Stimulated activated CD8-positive, alpha-beta memory T cell treated with anti-CD3 and anti-CD28 coated beads, Interleukin-12 subunit alpha, Interleukin-12 subunit beta, amount 100 ng/mL, for 1 hour (primary cell): ENCODE data around the gene NOD1.
"Not testable (repeated sequence)": the region's sequence is repeated elsewhere in the genome, so short reads cannot be mapped to it uniquely, and the experiment has no call there.

ENCODE experiments used
- DNase-seq: peaks from one replicate; pipeline ENCODE4 v3.0.0-alpha.2; 2020; ENCODE audit warnings: low read depth

NOD1 gene

GRCh38 chr7:30447466-30447865 is 31.1 kb downstream of the NOD1 start:
- DNase-seq, result no peak

- no peak for DNase-seq
Observed at GRCh38 chr7:30446266-30446665, 32.3 kb downstream of the NOD1 start.

- DNase-seq, result peak; percentile 56
Observed at GRCh38 chr7:30445770-30446169, 32.8 kb downstream of the NOD1 start.

- DNase-seq, result no peak
Observed at GRCh38 chr7:30437823-30438574, 40.6 kb downstream of the NOD1 start.

DNA sequence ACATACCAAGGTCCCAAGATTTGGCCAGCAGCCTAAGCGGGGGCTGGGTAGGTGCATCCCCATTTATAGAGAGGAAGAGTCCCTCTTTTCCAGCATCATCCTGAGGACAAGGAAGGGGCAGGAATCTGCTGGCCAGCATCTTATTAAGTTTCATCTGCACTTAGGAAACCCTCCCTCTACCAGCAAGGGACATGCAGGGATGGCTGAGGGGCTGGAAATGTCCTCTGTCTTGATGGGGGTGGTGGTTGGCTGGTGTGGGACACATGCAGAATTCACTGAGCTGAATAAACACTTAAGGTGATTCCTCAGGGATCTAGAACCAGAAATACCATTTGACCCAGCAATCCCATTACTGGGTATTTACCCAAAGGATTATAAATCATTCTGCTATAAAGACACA is 42.1 kb downstream of the NOD1 start:
- no peak for DNase-seq

DNA sequence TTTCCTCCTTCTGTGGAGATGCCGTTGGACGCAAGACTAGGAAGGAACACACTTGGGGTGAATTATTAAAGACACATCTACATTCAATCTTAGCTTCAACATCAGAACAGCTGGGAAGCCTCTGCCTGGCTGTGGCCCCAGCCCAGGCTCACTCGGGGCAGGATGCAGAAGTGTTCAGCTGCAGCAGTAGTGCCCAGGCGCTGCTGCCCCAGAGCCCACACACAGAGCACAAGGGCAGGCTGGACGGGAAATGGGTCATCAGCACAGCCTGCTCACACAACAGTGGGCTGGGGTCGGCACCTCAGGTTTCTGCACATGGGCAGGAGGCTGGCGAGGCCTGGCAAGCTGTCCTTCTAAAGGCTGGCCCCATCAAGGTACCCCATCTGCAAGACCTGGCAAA is 42.5 kb downstream of the NOD1 start:
- no peak for DNase-seq

DNA sequence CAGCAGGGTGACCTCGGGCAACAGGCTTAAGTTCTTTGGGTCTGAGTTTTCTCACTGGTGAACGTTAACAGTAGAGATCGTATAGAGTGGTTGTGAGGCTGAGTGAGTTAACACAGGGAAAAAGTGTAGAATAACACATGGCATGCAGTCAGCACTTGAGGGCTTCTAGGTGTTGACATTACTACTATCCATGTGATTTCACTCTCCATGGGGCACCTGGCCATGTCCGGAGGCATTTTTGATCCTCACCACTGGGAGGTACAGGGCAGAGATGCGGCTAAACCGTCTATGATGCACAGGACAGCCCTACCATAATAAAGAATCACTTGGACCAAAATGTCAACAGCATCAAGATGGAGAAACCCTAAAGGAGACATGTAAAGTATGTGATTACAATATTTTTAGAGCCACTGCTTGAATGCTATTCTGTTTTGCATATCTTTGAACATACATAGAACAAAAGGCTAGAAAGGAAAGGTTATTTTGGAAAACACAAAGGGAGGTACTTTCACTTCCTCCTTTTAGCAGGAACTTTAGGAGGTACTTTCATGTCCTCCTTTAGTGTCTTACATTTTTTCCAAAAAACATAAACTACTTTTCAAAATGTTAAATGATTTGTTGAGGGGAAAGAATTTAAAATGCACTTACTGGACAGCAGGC is 44.3 kb downstream of the NOD1 start:
- no peak for DNase-seq

DNA sequence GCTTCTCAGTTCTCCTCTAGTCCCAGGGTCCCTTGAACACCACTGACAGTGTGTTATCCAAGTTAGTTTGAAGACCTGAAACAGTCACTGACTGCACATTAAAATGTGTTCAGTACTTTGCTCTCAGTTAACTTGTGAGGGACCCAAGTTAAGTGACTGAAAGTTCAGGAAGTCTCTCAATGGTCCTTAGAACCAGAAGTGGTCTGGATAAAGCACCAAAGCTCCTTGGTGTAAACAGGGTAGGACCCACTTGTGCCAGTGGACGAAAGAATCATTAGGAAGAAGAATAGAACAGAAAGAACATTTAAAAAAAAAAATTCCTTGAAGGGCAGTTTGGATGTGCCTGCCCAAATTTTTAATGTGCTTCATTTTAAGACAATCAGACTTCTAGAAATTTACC is 45.1 kb downstream of the NOD1 start:
- no peak for DNase-seq

DNA sequence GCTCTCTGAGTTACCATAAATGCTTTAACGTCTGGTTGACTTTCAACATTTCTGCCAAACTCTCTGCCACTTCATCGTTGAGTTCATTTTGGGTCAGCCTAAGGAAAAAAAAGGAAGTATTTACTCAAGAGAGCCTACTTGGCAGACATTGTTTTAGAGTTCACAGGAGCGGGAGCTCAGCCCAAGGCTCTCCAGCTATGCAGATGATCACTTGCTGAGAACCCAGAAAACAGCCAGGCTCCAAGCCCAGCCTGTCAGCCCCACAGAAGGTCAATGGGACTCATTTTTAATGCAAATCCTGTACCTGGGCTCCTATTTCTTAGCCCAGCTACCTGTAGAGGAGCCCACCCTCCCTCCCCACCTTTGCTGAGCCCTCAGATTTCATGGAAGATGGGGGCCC is 45.5 kb downstream of the NOD1 start:
- no peak for DNase-seq

GRCh38 chr7:30430777-30431176 is 47.8 kb downstream of the NOD1 start:
- DNase-seq, result no peak

DNA sequence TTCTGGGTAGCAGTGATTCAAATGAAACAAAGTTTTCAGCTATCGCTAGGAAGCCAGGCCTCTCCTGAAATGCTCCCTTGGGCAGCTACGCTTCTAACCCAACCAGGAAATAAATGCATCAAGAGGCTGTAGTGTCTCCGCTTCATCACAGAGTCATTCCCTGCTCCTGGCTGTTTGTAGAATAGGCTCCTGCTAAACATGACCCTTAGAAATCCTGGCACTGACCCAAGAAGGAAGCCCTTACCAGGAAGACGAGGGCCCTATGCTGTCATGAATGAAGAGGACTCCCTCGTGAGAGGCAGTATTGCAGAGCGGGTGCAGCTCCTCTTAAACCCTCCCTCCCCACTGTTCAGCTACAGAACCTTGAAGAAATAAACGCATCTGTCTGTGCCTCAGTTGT is 48.3 kb downstream of the NOD1 start:
- no peak for DNase-seq

DNA sequence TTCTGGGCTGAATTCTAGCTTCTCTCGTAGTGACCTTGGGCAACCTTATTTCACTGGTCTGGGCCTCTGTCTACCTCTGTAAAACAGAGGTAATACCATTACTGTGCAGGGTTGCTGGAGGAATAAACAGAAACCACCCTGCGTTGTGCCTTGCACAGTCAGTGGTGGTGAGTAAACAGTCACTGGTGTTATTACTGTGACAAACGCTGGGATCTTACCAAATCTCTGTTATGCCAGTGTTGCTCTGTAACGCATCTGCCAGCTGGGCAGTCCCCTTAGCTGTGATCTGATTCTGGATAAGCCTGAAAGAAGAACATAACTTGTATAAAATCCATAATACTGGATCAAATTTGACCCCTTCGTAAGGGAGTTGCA is 49.4 kb downstream of the NOD1 start:
- DNase-seq, result no peak

DNA sequence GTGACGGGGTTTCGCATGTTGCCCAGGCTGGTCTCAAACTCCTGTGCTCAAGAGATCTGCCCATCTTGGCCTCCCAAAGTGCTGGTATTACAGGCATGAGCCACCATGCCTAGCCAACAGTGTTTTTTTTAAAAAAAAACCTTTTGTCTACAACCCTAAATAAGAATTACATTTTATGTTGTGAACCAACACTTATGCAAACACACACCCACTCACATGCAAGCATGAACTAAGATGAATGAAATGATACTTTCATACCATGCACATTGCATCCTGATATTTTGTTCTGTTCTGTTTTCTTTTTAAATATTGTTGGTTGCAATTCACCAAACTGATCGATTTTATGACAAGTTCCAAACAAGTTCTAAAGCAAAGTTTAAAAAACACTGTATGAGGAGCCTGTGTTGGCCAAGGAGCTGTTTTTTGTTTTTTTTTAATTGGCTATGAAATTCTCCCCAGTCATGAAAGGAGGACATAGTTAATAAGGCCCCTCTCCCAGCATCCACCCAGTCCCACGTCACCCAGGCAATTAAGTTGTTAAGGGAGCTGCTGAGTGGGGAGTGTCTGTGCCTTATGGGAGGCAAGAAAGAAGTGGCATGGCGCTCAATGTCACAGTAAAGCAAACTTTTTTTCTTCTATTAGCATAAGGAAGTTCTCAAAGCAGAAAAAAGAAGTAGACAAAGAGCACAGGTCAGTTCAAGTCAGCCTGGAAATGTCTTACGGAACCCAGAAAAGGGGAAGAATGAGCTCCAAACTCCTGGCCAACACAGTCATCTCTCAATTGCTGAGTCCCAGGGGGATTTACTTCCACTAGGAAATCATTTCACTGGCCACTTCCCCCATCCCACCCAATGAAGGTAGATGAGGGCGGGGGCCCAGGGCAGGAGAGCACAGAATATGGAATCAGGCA is 50.1 kb downstream of the NOD1 start:
- DNase-seq, result no peak

DNA sequence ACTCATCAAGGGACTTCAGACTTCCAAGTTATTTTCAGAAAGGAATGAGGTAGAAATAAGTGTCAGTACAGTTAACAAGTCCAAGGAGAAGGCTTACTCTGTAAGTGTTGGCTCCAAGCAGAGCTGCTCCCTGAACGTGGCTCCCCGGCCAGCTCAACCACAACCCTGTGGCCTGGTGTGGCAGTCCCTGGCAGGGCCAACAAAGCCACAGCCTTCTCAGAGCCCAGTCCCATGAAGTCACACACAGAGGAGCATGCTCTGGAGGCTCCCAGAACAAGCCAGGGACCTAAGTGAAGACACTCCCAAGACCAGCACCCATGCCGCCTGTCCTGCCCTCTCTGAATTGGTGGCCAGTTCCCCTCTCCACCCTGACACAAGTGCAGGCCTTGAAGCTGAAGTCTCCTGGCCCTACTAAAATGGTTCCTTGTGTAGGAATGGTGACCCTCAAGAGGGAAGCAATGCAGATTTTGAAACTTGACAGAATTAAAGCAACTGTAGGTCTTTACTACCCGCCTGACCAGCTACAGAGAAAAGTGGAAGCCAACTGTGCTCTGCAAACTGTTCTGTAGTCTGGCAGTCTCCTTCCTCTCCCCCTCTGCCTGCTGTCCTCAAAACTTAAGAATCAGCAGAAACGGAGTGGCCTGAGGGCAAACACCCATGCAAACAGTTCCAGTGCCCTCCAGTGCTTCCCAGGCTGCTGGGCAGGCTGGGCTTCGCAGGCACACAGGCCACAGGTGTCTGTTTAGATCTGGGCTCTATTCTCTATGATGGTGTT is 51.1 kb downstream of the NOD1 start:
- no peak for DNase-seq

GRCh38 chr7:30424506-30424905 is 54.1 kb downstream of the NOD1 start:
- no peak for DNase-seq

DNA sequence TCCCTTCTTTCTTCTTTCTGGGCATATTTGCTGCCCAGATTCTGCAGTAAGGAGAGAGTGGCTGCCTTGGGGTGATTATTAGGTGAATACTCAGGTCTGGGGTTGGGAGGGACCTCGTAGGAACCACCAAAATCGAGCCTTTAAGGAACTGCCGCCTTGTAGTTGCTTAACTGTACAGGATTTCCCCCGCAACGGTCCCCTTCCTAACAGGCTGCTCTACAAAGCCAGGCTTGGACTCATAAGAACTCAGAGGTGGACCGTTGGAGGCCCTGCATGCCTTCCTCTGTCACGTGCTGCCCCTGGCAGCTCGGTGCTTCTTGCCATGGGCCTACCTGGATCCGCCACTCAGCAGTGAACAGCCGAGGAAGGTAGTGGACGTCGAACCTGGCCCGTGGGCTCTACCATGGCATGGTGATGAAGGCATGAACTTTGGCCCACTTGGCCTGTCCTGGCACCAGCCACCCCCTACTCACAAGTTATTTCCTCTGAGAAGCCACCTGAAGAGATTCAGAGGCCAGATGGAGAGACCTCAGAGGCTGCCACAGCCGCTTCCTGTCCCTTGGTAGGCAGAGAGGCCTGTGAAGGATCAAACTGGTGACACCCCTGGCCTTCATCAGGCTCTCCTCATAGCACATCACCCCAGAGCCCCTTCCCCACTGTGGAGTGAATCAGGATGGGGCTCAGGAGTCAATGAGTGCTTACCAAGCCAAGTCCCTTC is 54.6 kb downstream of the NOD1 start:
- DNase-seq, result no peak

DNA sequence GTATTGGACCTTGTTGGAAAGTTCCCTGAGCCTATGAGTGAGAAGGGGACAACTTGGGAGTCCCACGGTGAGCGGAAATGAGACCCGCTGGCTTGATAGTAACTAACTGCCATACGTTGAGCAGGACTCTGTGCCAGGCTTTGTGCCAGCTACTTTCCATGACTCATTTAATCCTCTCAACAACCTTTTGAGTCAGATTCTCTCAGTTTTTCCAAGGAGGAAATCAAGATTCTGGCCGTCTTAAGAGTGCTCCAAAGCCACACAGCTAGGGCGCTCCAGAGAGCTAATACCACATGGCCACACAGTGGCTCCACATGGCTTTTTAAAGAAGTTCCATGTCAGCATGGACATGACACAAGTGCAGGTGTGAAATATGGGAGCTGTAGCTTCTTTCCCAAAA is 55.7 kb downstream of the NOD1 start:
- no peak for DNase-seq

GRCh38 chr7:30421647-30422196 is 56.9 kb downstream of the NOD1 start:
- DNase-seq, result no peak

GRCh38 chr7:30420662-30421061 is 57.9 kb downstream of the NOD1 start:
- DNase-seq, result no peak

GRCh38 chr7:30420080-30420479 is 58.5 kb downstream of the NOD1 start:
- DNase-seq, result not testable (repeated sequence)

DNA sequence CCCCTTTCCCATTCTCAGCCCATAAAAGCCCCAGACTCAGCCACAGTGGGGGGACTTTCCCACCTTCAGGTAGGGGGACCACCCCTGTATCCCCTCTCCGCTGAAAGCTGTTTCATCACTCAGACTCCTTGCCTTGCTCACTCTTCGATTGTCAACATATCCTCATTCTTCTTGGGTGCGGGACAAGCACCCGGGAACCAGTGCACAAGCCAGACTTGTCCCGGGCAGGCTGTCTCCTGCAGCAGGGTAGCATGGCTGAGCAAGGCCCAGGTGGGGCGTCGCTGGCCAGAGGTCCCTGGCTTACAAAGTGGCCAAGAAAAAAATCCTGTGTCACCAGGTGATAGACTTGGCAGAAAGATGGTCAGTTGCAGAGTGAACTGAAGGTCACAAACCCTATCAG is 64.7 kb downstream of the NOD1 start:
- no peak for DNase-seq
